Glutamatergic neuron (in vitro differentiated cells): Measurements from ENCODE around the gene PPIP5K1. TPM values are rescaled to one million over a fixed set of nuclear protein-coding genes. Genes with fewer than 3 reads are reported as not detected.

Source experiments
- DNase-seq: peaks from one replicate; pipeline ENCODE4 v3.0.0; 2022
- H3K27ac Mint-ChIP-seq: one replicate; pipeline ENCODE4 v1.8.0; 2020; ENCODE audit warnings: mild to moderate bottlenecking, mixed read lengths, inconsistent platforms; ENCODE audit not compliant: unreplicated experiment
- H3K27me3 Mint-ChIP-seq: one replicate; pipeline ENCODE4 v1.8.0; 2020; ENCODE audit warnings: mild to moderate bottlenecking, moderate library complexity, mixed read lengths, inconsistent platforms; ENCODE audit not compliant: unreplicated experiment
- H3K36me3 Mint-ChIP-seq: one replicate; pipeline ENCODE4 v1.8.0; 2020; ENCODE audit warnings: mild to moderate bottlenecking, mixed read lengths, inconsistent platforms; ENCODE audit not compliant: unreplicated experiment
- H3K4me1 Mint-ChIP-seq: one replicate; pipeline ENCODE4 v1.8.0; 2020; ENCODE audit warnings: mild to moderate bottlenecking, low read depth, mixed read lengths, inconsistent platforms; ENCODE audit not compliant: unreplicated experiment
- H3K4me3 Mint-ChIP-seq: one replicate; pipeline ENCODE4 v1.8.0; 2020; ENCODE audit warnings: mild to moderate bottlenecking, mixed read lengths, inconsistent platforms; ENCODE audit not compliant: unreplicated experiment
- H3K9me3 Mint-ChIP-seq: one replicate; pipeline ENCODE4 v1.8.0; 2020; ENCODE audit warnings: mild to moderate bottlenecking, moderate library complexity, mixed read lengths, inconsistent platforms; ENCODE audit not compliant: unreplicated experiment
- total RNA-seq: library from RNA; stranded (reverse); fragmentation: NEBNext Ultra II Directional; extraction: Animal tissue kit (Norgen Biotek cat#: 25700); gene quantifications from one replicate; pipeline ENCODE4 v1.2.1, GENCODE V29; 2021; ENCODE audit not compliant: unreplicated experiment
- TF ChIP-seq, protein P1 (sequence below): fragments of 200-600 bp; sonication (generic); IDR thresholded peaks from one replicate; pipeline ENCODE4 v1.5.0; 2021; ENCODE audit not compliant: partially characterized antibody, unreplicated experiment

PPIP5K1 gene
- total RNA-seq, 1 donor from 2014 or later, result 66.4 TPM

DNA sequence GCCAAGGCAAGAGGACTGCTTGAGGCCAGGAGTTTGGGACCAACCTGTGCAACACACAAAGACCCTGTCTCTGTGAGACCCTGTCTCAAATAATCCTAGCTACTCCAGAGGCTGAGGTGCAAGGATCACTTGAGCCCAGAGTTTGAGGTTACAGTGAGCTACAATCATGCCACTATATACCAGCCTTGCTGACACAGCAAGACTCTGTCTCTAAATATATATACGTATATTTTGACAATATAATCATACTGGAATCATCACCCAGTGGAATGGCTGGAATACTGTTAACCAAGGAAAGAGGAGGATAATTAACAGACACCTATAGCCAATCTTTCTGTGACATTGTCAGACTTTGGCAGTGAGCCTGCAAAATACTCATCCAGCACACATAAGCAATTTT lies 81.6 kb downstream of the PPIP5K1 start:
- peak overlapping the region; percentile 98 for H3K27ac Mint-ChIP-seq
- TF ChIP-seq, protein P1, sequence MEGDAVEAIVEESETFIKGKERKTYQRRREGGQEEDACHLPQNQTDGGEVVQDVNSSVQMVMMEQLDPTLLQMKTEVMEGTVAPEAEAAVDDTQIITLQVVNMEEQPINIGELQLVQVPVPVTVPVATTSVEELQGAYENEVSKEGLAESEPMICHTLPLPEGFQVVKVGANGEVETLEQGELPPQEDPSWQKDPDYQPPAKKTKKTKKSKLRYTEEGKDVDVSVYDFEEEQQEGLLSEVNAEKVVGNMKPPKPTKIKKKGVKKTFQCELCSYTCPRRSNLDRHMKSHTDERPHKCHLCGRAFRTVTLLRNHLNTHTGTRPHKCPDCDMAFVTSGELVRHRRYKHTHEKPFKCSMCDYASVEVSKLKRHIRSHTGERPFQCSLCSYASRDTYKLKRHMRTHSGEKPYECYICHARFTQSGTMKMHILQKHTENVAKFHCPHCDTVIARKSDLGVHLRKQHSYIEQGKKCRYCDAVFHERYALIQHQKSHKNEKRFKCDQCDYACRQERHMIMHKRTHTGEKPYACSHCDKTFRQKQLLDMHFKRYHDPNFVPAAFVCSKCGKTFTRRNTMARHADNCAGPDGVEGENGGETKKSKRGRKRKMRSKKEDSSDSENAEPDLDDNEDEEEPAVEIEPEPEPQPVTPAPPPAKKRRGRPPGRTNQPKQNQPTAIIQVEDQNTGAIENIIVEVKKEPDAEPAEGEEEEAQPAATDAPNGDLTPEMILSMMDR, result no peak
- peak overlapping the region; percentile 93 for H3K4me3 Mint-ChIP-seq

DNA sequence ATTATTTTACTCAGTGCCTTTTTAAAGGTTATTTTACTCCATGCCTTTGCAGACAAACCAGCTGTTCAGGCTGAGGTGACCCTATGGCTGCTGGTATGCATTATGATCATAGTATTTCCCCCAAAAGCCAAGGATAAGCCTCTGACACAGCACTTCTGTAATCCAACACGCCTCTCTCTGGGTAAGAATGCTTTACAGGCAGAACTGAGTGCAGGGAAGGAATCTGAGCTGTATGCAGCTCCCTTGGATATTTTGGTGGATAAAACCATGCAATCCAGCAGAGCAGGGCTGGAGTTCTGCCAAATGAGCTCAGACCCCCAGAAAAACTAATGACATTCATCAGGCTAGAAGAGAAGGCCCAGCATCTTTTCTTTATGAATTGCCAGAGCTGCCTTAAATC lies 84.3 kb downstream of the PPIP5K1 start:
- H3K9me3 Mint-ChIP-seq, result peaks cover 3% of the 10 kb centered on the region
- TF ChIP-seq, protein P1, result no peak
- H3K4me3 Mint-ChIP-seq, result no peak overlapping the region
- no peak overlapping the region for H3K27ac Mint-ChIP-seq
- H3K36me3 Mint-ChIP-seq, result no peaks in the 10 kb centered on the region
- DNase-seq, result no peak
- H3K27me3 Mint-ChIP-seq, result peaks cover 5% of the 10 kb centered on the region
- peaks cover 11% of the 10 kb centered on the region for H3K4me1 Mint-ChIP-seq

More for the DNA sequence above, 81.6 kb downstream of the PPIP5K1 start:
- Mint-ChIP-seq H3K9me3 (peaks cover 5% of the 10 kb centered on the region), H3K27me3 (peaks cover 13% of the 10 kb centered on the region), H3K36me3 (no peaks in the 10 kb centered on the region), H3K4me1 (peaks cover 28% of the 10 kb centered on the region)
- DNase-seq, result no peak

DNA sequence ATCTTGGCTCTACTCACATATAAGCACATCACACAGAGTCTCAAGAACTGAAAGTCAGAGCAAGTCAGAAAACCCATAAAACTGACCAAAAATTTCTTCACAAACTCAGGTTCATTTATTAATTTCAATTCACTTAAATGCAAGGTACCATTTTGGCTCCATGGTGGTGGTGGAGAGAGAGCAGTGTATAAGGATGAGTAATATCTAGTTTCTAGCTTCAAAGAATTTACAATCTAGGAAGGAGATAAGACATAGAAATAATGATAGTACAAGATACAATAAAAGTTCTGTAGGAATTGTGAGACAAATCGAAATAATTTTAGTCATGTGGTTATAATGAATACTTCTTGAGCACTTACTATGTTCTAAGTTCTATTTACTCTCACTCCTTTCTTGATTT lies 90.4 kb downstream of the PPIP5K1 start:
- Mint-ChIP-seq H3K4me1 (no peaks in the 10 kb centered on the region), H3K36me3 (no peaks in the 10 kb centered on the region), H3K9me3 (peaks cover 3% of the 10 kb centered on the region), H3K27ac (no peak overlapping the region), H3K4me3 (no peak overlapping the region), H3K27me3 (no peaks in the 10 kb centered on the region)
- no peak for DNase-seq
- TF ChIP-seq, protein P1, result no peak

DNA sequence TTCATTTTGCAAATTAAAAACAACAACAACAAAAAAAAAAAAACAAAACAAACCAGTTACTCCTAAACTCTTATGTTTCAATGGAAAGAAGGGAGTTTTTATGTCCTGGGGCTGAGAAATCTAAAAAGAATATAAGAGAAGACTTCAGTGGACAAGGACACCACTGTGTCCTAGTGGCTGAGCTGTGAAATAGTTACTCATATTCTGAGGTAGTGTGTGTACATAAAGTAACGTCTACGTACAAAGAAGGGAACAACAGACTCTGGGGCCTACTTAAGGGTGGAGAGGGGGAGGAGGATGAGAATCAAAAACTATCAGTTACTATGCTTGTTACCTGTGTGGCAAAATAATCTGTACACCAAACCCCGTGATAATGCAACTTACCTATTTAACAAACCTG lies 91.0 kb downstream of the PPIP5K1 start:
- Mint-ChIP-seq H3K4me3 (no peak overlapping the region), H3K36me3 (no peaks in the 10 kb centered on the region), H3K4me1 (peaks cover 4% of the 10 kb centered on the region), H3K27ac (no peak overlapping the region), H3K9me3 (peaks cover 3% of the 10 kb centered on the region), H3K27me3 (no peaks in the 10 kb centered on the region)
- DNase-seq, result no peak
- TF ChIP-seq, protein P1, result no peak

DNA sequence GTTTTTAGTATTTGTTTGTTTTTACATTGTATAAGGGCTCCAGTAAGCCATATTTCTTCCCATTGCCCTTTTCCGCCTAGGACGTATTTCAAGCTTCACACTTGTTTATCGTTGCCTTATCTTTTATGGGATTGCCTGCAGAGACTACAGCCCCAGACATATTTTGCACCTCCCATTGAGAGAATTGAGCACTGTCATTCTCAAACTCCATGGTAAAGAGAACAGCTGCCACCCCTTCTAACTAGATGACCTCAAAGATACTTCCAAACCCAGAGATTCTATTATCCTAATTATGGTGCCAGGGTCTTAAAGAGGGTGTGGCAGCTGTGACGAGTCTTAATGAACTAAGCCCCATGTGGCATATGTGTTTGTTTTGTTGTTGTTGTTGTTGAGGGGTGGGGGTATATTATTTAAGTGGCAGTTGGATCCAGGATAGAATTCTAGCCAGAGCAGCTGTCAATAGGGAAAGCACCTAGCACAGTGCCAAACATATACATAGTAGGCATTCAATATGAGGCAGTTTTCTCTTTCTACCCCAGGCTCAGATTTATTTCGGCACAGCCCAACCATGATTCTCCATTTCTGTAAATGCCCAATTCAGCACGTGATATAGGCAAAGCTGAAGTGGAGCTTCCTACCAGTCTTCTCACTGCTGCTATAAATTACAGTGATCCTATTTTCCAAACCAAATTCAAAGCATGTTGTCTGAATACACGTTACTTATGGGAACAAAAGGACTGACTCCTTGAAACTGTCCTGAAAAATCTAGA lies 96.1 kb downstream of the PPIP5K1 start:
- TF ChIP-seq, protein P1, result no peak
- Mint-ChIP-seq H3K27ac (peak overlapping the region; percentile 99), H3K4me1 (peaks cover 24% of the 10 kb centered on the region), H3K4me3 (peak overlapping the region; percentile 90), H3K9me3 (peaks cover 3% of the 10 kb centered on the region), H3K27me3 (peaks cover 13% of the 10 kb centered on the region), H3K36me3 (no peaks in the 10 kb centered on the region)
- no peak for DNase-seq
